Gastroesophageal sphincter (tissue), 3 donors: ENCODE data around the gene QDPR.

Source experiments
- EP300 ChIP-seq: sonication (generic); formaldehyde crosslinking; IDR thresholded peaks from one replicate; pipeline ENCODE4 v1.6.1; 2017; ENCODE audit warnings: antibody characterized with exemption, mild to moderate bottlenecking
- POLR2A ChIP-seq, 2 donors: fragments of 450-650 bp; IDR thresholded peaks; one replicate each; pipeline ENCODE4 v1.6.1; 2017; ENCODE audit warnings: antibody characterized with exemption in 2 of 2, mild to moderate bottlenecking in 2 of 2, moderate library complexity in 1 of 2
- TF ChIP-seq, protein P1 (sequence below), 4 experiments: fragments of 200-600 bp in 2 of 4; fragments of 450-650 bp in 2 of 4; sonication (generic) in 1 of 4; IDR thresholded peaks; one replicate each; pipeline ENCODE4 v1.5.1; 2017 to 2019; ENCODE audit warnings: antibody characterized with exemption in 4 of 4, mild to moderate bottlenecking in 2 of 4, moderate library complexity in 2 of 4

- TF ChIP-seq POLR2A (IDR thresholded peaks at IDR 0.05) (peak in 1 of 2 donors; percentile 23), EP300 (no peak)
- TF ChIP-seq, protein P1, sequence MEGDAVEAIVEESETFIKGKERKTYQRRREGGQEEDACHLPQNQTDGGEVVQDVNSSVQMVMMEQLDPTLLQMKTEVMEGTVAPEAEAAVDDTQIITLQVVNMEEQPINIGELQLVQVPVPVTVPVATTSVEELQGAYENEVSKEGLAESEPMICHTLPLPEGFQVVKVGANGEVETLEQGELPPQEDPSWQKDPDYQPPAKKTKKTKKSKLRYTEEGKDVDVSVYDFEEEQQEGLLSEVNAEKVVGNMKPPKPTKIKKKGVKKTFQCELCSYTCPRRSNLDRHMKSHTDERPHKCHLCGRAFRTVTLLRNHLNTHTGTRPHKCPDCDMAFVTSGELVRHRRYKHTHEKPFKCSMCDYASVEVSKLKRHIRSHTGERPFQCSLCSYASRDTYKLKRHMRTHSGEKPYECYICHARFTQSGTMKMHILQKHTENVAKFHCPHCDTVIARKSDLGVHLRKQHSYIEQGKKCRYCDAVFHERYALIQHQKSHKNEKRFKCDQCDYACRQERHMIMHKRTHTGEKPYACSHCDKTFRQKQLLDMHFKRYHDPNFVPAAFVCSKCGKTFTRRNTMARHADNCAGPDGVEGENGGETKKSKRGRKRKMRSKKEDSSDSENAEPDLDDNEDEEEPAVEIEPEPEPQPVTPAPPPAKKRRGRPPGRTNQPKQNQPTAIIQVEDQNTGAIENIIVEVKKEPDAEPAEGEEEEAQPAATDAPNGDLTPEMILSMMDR (IDR thresholded peaks at IDR 0.05), result peak; percentile 12 to 52 (median 48)
These were observed at the start of gene QDPR for GRCh38 chr4:17511950-17512795.
